Mammary epithelial cell (primary cell): ENCODE measurements around the gene CACNA1A.

Experiments used
- EZH2 ChIP-seq: IDR thresholded peaks from 2 replicates; pipeline ENCODE4 v1.6.1; 2012; ENCODE audit warnings: low read length, inconsistent platforms, borderline replicate concordance
- TF ChIP-seq, protein P1 (sequence below), 2 donors: IDR thresholded peaks in 1 of 2; conservative IDR thresholded peaks in 1 of 2; 2 replicates each; pipeline ENCODE4 v1.5.1; 2011 to 2012; ENCODE audit warnings: inconsistent platforms in 2 of 2, low read length in 2 of 2, mild to moderate bottlenecking in 2 of 2, control low read depth in 1 of 2, low read depth in 1 of 2; ENCODE audit not compliant: insufficient read depth in 1 of 2; ENCODE audit errors: extremely low read depth in 1 of 2

DNA sequence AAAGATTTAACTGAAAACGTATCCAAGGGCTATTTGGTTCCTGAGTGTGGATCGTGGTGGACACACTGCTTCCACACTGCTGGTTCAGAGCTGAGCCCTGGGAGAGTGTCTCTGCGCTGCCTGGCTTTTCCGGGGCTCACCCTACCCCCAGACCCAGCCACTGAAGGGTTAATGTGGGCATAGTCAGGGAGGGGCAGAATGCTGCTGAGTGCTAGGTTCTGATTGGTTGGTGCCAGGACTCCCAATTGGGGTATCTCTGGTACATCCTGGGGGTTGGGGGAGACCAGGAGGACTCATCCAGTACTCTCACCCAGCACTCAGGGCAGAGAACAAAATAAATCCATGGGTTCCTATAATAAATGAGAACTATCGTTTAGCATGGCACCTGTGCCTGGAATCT, 142.3 kb downstream of the CACNA1A start:
- TF ChIP-seq, protein P1, sequence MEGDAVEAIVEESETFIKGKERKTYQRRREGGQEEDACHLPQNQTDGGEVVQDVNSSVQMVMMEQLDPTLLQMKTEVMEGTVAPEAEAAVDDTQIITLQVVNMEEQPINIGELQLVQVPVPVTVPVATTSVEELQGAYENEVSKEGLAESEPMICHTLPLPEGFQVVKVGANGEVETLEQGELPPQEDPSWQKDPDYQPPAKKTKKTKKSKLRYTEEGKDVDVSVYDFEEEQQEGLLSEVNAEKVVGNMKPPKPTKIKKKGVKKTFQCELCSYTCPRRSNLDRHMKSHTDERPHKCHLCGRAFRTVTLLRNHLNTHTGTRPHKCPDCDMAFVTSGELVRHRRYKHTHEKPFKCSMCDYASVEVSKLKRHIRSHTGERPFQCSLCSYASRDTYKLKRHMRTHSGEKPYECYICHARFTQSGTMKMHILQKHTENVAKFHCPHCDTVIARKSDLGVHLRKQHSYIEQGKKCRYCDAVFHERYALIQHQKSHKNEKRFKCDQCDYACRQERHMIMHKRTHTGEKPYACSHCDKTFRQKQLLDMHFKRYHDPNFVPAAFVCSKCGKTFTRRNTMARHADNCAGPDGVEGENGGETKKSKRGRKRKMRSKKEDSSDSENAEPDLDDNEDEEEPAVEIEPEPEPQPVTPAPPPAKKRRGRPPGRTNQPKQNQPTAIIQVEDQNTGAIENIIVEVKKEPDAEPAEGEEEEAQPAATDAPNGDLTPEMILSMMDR (conservative IDR thresholded peaks at IDR 0.05 in 1 of 2, IDR thresholded peaks at IDR 0.05 in 1 of 2; ENCODE audit: extremely low read depth in 1 of 2, insufficient read depth in 1 of 2, low read depth in 1 of 2, low read length in 2 of 2) = no peak
- TF ChIP-seq EZH2 = no peak
